Stimulated activated CD4-positive, alpha-beta T cell treated with anti-CD3 and anti-CD28 coated beads, Interleukin-2, amount 100 ng/mL, for 48 hours (primary cell): ENCODE measurements around the gene MLC1.

Experiments
- DNase-seq, 2 donors: peaks; one replicate each; pipeline ENCODE4 v3.0.0-alpha.2; 2020

MLC1 gene

GRCh38 chr22:50034126-50035081 is 50.8 kb downstream of the MLC1 start:
- no peak for DNase-seq

GRCh38 chr22:50032941-50033601 is 52.2 kb downstream of the MLC1 start:
- no peak for DNase-seq

GRCh38 chr22:50032109-50032871 is 52.9 kb downstream of the MLC1 start:
- no peak for DNase-seq

GRCh38 chr22:50031189-50032091 is 53.8 kb downstream of the MLC1 start:
- no peak for DNase-seq

GRCh38 chr22:50030297-50031188 is 54.7 kb downstream of the MLC1 start:
- DNase-seq, result peak; percentile 78 to 89

DNA sequence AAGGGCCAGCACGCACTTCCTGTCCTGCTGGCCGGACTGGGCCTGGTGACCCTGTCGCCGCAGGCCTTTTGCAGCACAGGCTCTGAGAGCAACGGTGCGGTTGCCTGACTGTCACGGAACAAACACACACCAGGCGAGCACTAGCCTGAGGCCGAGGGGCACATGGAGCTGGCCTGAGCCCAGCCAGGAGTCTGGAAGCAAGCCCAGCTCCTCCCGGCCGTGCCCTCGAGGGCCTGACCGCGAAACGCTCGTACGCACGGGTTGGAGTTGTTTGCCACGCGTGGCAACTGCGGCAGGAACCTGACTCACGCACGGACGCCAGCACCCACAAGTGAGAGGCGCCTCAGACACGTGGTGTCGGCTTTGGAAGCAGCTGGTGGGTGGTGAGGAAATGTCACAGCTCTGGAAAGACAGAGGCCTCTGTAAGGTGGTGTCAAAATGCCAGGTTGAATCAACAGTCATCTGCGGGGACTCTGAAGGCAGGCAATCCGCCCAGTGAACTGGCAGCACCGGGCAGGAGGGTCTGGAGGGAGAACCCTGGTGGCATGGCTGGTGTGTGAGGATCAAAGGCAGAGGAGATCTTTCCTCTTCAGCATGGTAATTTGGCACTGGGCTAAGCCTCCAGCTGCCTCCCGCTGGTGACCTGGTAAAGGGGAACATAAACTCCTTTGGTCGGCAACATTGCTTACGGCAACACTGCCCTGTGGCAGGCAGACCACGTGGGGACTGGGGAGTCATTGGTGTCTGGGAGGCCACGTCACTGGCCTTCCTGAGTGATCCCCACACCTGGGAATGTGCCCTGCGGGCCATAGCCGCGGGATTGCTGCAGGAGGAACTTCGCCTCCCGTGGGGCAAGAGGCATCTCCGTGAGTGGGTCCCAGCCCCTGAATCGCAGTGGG is 57.3 kb downstream of the MLC1 start:
- DNase-seq, result peak; percentile 27 to 47

DNA sequence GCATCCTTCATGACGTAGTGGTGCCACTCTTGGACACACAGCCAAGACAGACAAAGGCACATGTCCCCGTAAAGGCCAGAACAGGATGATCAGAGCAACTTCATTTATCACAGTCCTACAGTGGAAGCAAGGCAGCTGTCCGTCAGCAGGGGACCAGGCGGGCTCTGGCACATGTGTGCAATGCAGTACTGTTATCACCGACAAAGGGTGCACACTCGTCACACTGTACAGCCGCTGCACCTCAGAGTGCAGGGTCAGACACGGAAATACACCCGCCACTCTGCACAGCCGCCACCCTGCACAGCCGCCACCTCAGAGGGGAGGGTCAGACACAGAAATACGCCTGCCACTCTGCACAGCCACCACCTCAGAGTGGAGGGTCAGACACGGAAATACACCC is 59.2 kb downstream of the MLC1 start:
- DNase-seq, result no peak

- DNase-seq, result no peak
Measured at GRCh38 chr22:50022171-50022819, 62.9 kb downstream of the MLC1 start.

- DNase-seq, result no peak
Measured at GRCh38 chr22:50020606-50021005, 64.6 kb downstream of the MLC1 start.

GRCh38 chr22:50019316-50019715 is 65.9 kb downstream of the MLC1 start:
- DNase-seq, result no peak

GRCh38 chr22:50018608-50019285 is 66.5 kb downstream of the MLC1 start:
- no peak for DNase-seq

DNA sequence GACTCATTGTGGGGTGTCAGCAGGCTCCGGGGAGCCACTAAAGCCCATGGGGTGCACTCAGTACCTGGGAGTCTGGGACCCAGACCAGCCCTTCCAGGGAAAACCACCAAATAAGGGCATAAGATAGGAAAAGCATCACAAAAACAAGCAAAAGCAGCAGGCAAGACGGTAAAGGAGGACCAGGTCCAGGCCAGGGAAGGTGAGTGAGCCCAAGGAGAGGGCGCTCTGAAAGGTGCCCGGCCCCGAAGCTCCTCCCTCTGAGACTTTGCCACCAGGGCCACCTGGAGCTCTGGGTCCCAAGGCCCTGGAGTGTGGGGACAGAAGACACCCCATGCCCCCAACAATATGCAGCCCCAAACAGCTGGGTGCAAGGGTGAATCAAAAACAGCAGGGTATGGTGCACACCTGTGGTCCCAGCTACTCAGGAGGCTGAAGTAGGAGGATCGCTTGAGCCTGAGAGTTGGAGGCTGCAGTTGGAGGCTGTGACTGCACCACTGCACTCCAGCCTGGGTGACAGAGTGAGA is 67.5 kb downstream of the MLC1 start:
- DNase-seq, result no peak

DNA sequence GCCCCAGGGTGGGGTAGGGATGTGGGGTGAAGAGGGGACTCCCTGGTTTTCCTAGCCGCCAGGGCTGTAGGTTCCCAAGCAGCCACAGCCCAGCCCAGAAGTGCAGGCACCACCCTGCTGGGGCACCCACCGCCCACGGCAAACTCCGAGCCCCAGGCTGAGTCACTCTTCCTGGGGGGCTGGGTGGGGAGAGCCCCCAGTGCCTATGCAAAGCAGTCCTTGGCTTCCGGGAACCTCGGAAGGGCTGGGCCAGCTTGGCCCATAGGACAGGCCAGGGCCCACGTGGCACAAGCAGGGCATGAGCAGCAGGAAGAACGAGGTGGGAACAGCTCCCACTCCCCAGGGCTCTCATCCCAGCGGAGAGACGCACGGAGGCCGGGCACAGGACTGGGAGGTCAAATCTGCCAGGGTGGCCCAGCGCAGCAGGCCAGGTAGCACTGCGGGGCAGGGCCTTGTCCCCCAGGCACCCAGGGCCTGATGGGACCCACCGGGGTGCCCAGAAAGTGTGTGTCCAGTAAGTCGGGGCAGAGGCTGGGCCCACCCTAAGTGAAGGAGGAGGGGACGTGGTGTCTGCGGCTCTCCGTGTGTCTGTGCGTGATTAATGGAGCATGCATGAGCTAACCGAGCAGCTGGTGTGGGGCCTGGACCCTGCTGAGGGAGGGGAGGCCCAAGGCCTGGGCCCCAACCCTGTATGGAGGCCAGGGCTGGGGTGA is 68.1 kb downstream of the MLC1 start:
- peak; percentile 74 to 76 for DNase-seq

GRCh38 chr22:50016308-50016987 is 68.8 kb downstream of the MLC1 start:
- no peak for DNase-seq

DNA sequence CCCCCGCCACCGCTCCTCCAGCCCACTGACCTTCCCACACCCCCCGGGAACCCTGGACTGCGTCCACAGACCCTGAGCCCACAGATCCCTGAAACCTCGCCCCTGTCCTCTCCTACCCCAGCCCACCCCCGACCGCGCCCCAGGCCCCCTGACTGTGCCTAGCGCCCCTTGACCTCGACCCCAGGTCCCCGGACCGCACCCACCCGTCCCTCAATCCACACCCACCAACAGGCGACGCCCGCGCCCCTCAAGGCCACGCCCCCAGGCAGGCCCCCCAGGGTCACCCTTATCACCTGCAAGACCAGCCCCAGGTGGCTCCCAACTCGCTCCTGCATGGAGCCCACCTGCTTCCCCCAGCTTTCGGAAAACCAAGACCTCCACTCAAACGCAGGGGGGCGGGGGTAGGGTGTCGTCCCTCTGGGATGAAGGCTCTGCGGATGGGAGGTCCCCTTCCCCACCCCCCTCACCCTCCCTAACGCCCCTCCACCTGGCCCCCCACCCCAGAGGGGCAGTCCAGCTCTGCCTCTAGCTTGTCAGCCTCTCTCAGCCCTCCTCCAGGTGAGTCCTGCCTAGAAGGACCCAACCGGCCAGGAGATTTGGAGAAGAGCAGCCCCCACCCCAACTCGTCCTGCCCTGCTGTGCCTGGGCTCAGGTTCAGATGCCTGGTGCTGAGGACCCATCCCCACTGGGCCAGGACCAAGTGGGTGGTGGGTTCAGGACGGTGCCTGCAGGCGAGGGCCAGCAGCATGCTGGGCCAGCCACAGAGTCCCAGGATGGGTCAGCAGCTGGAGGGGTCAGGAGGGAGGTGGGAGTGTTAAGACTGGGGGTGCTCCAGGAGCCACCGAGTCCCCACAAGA is 69.5 kb downstream of the MLC1 start:
- DNase-seq, result no peak

- no peak for DNase-seq
Measured at GRCh38 chr22:50014655-50015401, 70.4 kb downstream of the MLC1 start.
